SK-N-SH treated with all-trans-retinoic acid at 6 μM for 48 hours (cell line): ENCODE data around the gene PRRC2A.

ENCODE experiments used
- CREB5 ChIP-seq: fragments of 250-450 bp; sonication (Bioruptor Pico); IDR thresholded peaks from 2 replicates; pipeline ENCODE4 v1.5.1; 2020; ENCODE audit warnings: low read depth, mild to moderate bottlenecking, moderate library complexity
- ZC3H10 ChIP-seq: fragments of 250-450 bp; sonication (Bioruptor Pico); IDR thresholded peaks from 2 replicates; pipeline ENCODE4 v1.5.1; 2021; ENCODE audit warnings: mild to moderate bottlenecking, moderate library complexity

PRRC2A gene

GRCh38 chr6:31687321-31687720 is 66.8 kb downstream of the PRRC2A start (continued):
- TF ChIP-seq CREB5 (CRISPR knock-in tag) (no peak), ZC3H10 (CRISPR knock-in tag) (no peak)
